SK-N-SH (cell line): ENCODE measurements around the gene LAMC2. TPM values are rescaled to one million over a fixed set of nuclear protein-coding genes. Genes with fewer than 3 reads are reported as not detected.

Experiments used
- CTCF ChIA-PET: fragments of 300-600, 350-600 bp; formaldehyde crosslinking; extraction: SDS; loops from one replicate; lab custom pipeline; 2021; lab: Yijun Ruan, JAX
- POLR2A ChIA-PET: fragments of 350-600 bp; sonication (Branson Sonifier 250); formaldehyde crosslinking; extraction: SDS; loops from one replicate; lab custom pipeline; 2020; ENCODE audit warnings: antibody characterized with exemption, inconsistent platforms; lab: Yijun Ruan, JAX
- DNase-seq: peaks from one replicate; pipeline ENCODE4 v3.0.0; 2012
- H2AFZ ChIP-seq: fragments of 200-600 bp; sonication (generic); 2 replicates; pipeline ENCODE4 v1.8.1; 2016; ENCODE audit warnings: antibody characterized with exemption, mild to moderate bottlenecking, low read depth
- H3F3A ChIP-seq: fragments of 200-600 bp; sonication (generic); replicated peaks from 2 replicates; pipeline ENCODE3; 2016; ENCODE audit warnings: antibody characterized with exemption, mild to moderate bottlenecking; ENCODE audit not compliant: insufficient read depth
- H3K27ac ChIP-seq, 2 experiments: fragments of 200-500 bp in 1 of 2; fragments of 200-600 bp in 1 of 2; sonication (Bioruptor generic) in 1 of 2; sonication (generic), shearing (Covaris generic) in 1 of 2; 2 replicates each; pipeline versions ENCODE4 v1.5.1 to v1.6.1; 2014 to 2016; ENCODE audit warnings: low read depth in 2 of 2, inconsistent platforms in 1 of 2, low read length in 1 of 2, mild to moderate bottlenecking in 1 of 2, mixed read lengths in 1 of 2
- H3K27me3 ChIP-seq: fragments of 200-600 bp; sonication (generic), shearing (Covaris generic); 2 replicates; pipeline ENCODE4 v1.6.1; 2016; ENCODE audit warnings: mixed run types; ENCODE audit not compliant: insufficient read depth
- H3K36me3 ChIP-seq, 2 experiments: fragments of 200-500 bp in 1 of 2; fragments of 200-600 bp in 1 of 2; sonication (Bioruptor generic) in 1 of 2; sonication (generic) in 1 of 2; replicated peaks in 1 of 2; 2 replicates each; pipeline versions ENCODE3 to v1.5.1; 2014 to 2016; ENCODE audit warnings: low read length in 1 of 2, mild to moderate bottlenecking in 1 of 2; ENCODE audit not compliant: insufficient read depth in 2 of 2, control insufficient read depth in 1 of 2
- H3K4me1 ChIP-seq, 2 experiments: fragments of 200-500 bp in 1 of 2; fragments of 200-600 bp in 1 of 2; sonication (Bioruptor generic) in 1 of 2; sonication (generic), shearing (Covaris generic) in 1 of 2; 2 replicates each; pipeline versions ENCODE4 v1.5.1 to v1.6.1; 2014 to 2016; ENCODE audit warnings: low read depth in 1 of 2, low read length in 1 of 2, mixed run types in 1 of 2; ENCODE audit not compliant: insufficient read depth in 2 of 2, control insufficient read depth in 1 of 2
- H3K4me2 ChIP-seq: fragments of 200-600 bp; sonication (generic), shearing (Covaris generic); 2 replicates; pipeline ENCODE4 v1.6.1; 2017; ENCODE audit warnings: mixed run types
- H3K4me3 ChIP-seq, 2 experiments: fragments of 200-500 bp in 1 of 2; fragments of 200-600 bp in 1 of 2; sonication (Bioruptor generic) in 1 of 2; sonication (generic), shearing (Covaris generic) in 1 of 2; 2 replicates each; pipeline versions ENCODE4 v1.5.1 to v1.8.1; 2014 to 2016; ENCODE audit warnings: low read depth in 2 of 2, inconsistent platforms in 1 of 2, low read length in 1 of 2, mild to moderate bottlenecking in 1 of 2, mixed read lengths in 1 of 2, moderate library complexity in 1 of 2
- H3K79me2 ChIP-seq: fragments of 200-600 bp; sonication (generic); 2 replicates; pipeline ENCODE4 v1.8.1; 2017; ENCODE audit warnings: mild to moderate bottlenecking; ENCODE audit not compliant: insufficient read depth
- H3K9ac ChIP-seq: fragments of 200-600 bp; sonication (generic); 2 replicates; pipeline ENCODE4 v1.6.1; 2017; ENCODE audit warnings: mixed run types
- H3K9me2 ChIP-seq: fragments of 200-600 bp; sonication (generic); 2 replicates; pipeline ENCODE4 v1.6.1; 2017; ENCODE audit warnings: mixed run types
- H3K9me3 ChIP-seq: fragments of 200-600 bp; sonication (generic); 2 replicates; pipeline ENCODE4 v1.6.1; 2017; ENCODE audit warnings: mixed run types, mild to moderate bottlenecking, moderate library complexity
- H4K20me1 ChIP-seq: fragments of 200-600 bp; sonication (generic); 2 replicates; pipeline ENCODE4 v1.6.1; 2017; ENCODE audit warnings: mild to moderate bottlenecking, mixed run types; ENCODE audit not compliant: insufficient read depth
- CHD2 ChIP-seq: fragments of 150-350 bp; IDR thresholded peaks from 2 replicates; pipeline ENCODE4 v1.6.1; 2018; ENCODE audit warnings: low read length; ENCODE audit not compliant: partially characterized antibody
- CTCF ChIP-seq: fragments of 200-600 bp; sonication (generic); IDR thresholded peaks from 2 replicates; pipeline ENCODE4 v1.6.1; 2017; ENCODE audit warnings: antibody characterized with exemption, mild to moderate bottlenecking, moderate library complexity
- EZH2phosphoT487 ChIP-seq: fragments of 200-600 bp; sonication (generic); IDR thresholded peaks from 2 replicates; pipeline ENCODE4 v1.6.1; 2017; ENCODE audit warnings: low read depth, mixed run types, mild to moderate bottlenecking, antibody characterized with exemption, moderate library complexity, borderline replicate concordance
- IRF3 ChIP-seq: fragments of 150-350 bp; IDR thresholded peaks from 2 replicates; pipeline ENCODE4 v1.6.1; 2016; ENCODE audit warnings: mild to moderate bottlenecking, low read depth, low read length
- MXI1 ChIP-seq: IDR thresholded peaks from 2 replicates; pipeline ENCODE4 v1.6.1; 2012; ENCODE audit warnings: mild to moderate bottlenecking, low read depth, low read length, improper control_type of control experiment
- NFIC ChIP-seq: IDR thresholded peaks from 2 replicates; pipeline ENCODE4 v1.4.0; 2012; ENCODE audit warnings: borderline replicate concordance
- PBX3 ChIP-seq: IDR thresholded peaks from 2 replicates; pipeline ENCODE4; 2012
- TAF1 ChIP-seq: IDR thresholded peaks from 2 replicates; pipeline ENCODE4 v1.6.1; 2012; ENCODE audit warnings: low read depth, mild to moderate bottlenecking, low read length, moderate library complexity, borderline replicate concordance
- TCF12 ChIP-seq: IDR thresholded peaks from 2 replicates; pipeline ENCODE4 v1.4.0; 2012
- ZBTB33 ChIP-seq: IDR thresholded peaks from 2 replicates; pipeline ENCODE4 v1.4.0; 2012; ENCODE audit warnings: low read depth, borderline replicate concordance
- WGBS: methylation state at CpG from one replicate; pipeline ENCODE4 v1.1.6; 2017; ENCODE audit warnings: low lambda C conversion rate; 5-methylcytosine and 5-hydroxymethylcytosine counted together
- polyA plus RNA-seq, 3 experiments: library from polyadenylated mRNA; depleted of rRNA; stranded (reverse); fragments of >200 nt; gene quantifications; 2 replicates each; pipeline ENCODE4 v1.2.3, GENCODE V29; 2012

The LAMC2 gene
- polyA plus RNA-seq, 1 of the 3 experiments (the other 2 are of a cell fraction), result 0.15 TPM

- no peaks in the 10 kb centered on the region for H3K9me3 ChIP-seq
- ChIA-PET CTCF (interaction anchor here (0.9 to 1.1 kb wide), 2 partner anchors 13 to 43 kb away, joined by 3 to 4 read pairs; no protein-coding TSS in a partner anchor), POLR2A (no interaction called here)
- H3K36me3 ChIP-seq, result peaks cover 41 to 52% of the 10 kb centered on the region in 2 experiments
- no peak overlapping the region for H2AFZ ChIP-seq
- H3K27me3 ChIP-seq, result no peaks in the 10 kb centered on the region
- no peak overlapping the region for H3K4me3 ChIP-seq
- 94% methylated on average over 7 of the region's 7 CpGs for WGBS
- no peak overlapping the region for H3K4me2 ChIP-seq
- H3K9ac ChIP-seq, result no peak overlapping the region
- no peaks in the 10 kb centered on the region for H3K9me2 ChIP-seq
- no peak overlapping the region for H3K27ac ChIP-seq
- H4K20me1 ChIP-seq, result no peaks in the 10 kb centered on the region
- no peak for TF ChIP-seq CHD2
- TF ChIP-seq TAF1, result no peak
- TF ChIP-seq CTCF, result no peak
- no peak for TF ChIP-seq ZBTB33
- TF ChIP-seq EZH2phosphoT487, result no peak
- TF ChIP-seq PBX3, result no peak
- TF ChIP-seq IRF3, result no peak
- no peak for TF ChIP-seq TCF12
- no peak for TF ChIP-seq MXI1
- no peak for TF ChIP-seq NFIC
- peaks cover 3% of the 10 kb centered on the region for H3F3A ChIP-seq
- DNase-seq, result no peak
- H3K79me2 ChIP-seq, result no peaks in the 10 kb centered on the region
- H3K4me1 ChIP-seq, result peaks cover 0 to 6% of the 10 kb centered on the region in 2 experiments; a peak in 3 of 4 replicates
Observed at GRCh38 chr1:183143576-183144315, 42.3 kb upstream of the LAMC2 start.
